Stimulated activated CD8-positive, alpha-beta memory T cell treated with anti-CD3 and anti-CD28 coated beads, Interleukin-15, amount 100 ng/mL, for 4 hours (primary cell): Measurements from ENCODE around the gene CNTFR.
"Not testable (repeated sequence)": the region's sequence is repeated elsewhere in the genome, so short reads cannot be mapped to it uniquely, and the experiment has no call there.

Experiments
- DNase-seq, 2 donors: peaks; one replicate each; pipeline ENCODE4 v3.0.0-alpha.2; 2020; ENCODE audit warnings: low read depth in 2 of 2

CNTFR gene

DNA sequence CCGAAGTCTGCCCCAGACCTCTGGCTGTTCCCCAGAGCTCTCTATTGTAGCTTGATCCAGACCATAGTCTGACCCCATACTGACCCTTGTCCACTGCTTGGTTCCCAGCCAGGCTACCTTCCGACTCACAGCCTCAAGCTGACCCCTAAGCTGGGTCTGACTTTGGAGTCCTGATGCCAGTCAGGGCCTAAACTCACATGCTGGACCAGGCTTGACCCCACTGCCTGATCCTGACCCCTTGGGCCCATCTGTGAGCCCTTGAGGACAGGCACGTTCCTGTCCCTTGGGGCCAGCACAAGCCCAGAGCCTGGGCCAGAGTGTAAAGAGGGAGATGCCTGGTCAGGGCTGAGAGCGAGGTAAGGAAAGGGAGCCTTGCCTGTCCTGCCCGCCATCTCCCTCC is 34.0 kb downstream of the CNTFR start:
- DNase-seq = no peak

DNA sequence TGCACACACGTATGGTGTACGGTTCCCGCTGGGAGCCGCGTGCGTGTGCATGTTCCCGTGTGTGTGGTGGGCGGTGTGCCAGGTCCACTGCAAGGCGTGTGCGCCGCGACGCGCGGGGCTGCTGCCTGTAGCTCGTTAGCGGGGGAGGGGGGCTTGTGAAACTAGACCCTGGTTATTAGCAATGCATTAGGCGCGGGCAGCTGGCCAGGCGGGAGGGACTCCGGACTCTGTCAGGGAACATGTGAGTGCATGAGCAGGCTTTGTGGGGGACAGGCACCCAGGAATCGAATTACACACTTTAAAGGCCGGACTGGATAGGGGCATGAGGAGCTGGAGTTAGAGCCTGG is 34.5 kb downstream of the CNTFR start:
- DNase-seq = no peak

DNA sequence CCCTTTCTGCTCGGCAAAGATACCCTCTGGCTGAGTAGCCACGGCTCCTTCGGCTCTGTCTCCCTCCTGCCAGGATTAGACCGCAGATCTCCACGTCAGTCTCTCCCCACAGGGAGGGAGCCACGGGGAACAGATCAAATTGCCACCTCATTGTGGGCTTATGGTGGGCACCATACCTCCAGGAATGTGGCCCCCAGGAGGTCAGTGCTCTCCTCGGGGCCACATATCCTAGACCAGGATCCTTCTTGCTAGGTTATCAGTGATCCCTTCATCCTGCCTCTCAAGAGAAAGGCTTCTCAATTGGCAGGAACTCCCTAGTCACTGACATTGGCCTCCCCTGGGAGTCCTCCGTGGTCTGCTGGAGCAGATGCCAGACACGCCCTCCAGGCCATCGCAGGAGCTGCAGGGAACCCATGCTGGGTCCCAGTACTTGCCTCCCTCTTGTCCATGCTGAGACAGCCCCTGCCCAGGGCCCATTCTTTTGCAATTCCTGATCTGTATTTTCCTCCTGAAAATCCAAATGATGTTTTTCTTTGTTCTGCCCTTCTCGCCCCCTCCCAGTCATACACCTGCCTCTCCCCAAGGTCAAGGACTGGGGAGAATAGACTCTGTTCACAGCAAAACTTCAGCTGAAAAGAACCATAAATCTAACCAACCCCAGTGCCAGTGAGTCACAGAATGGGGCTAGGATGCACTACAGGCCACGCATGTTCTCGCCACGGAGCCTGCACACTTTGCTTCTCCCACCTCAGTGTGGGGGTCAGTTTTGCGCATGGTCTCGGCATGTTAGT is 35.1 kb downstream of the CNTFR start:
- no peak for DNase-seq

DNA sequence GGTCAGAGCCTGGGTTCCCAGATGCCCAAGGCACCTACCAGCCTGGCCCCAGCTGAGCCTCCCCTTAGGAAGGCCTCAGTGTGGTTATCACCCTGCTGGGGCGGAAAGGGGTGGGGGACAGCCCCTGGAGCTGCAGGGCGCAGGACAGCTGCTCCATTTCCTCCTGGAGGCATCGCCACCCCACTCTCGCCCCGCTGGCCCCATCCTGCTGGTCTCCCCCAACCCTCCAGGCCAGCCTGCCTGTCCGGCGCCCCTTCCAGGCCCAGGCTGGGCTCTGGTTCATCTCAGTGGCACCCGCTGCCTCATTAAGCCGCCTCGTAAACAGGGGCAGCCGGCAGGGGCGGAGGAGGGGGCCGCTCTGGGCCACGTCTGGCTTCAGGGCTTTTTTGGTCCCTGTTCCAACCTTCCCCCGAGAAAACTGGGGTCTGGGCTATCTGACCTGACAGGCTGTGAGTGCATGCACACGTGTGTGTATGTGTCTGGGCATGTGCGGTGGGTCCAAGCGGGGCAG is 36.0 kb downstream of the CNTFR start:
- DNase-seq = no peak

DNA sequence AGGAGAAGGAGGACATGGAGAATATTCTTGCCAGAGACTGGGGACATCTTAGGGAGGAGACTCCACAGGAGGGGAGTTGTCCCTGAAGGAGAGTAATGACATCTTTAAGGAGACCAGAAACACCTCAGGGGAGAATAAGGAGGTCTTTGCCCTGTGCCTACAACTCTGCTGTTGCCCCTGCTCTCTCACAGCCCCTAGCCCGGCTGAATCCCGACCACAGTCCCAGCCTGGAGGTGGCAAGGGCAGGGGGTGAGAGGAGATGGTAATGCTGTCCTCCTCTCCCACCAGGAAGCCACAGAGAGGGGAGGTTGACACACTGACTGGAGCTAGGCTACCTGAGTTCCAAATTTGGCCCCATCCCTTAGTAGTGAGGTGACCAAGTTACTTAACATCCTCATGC is 36.5 kb downstream of the CNTFR start:
- DNase-seq = no peak

DNA sequence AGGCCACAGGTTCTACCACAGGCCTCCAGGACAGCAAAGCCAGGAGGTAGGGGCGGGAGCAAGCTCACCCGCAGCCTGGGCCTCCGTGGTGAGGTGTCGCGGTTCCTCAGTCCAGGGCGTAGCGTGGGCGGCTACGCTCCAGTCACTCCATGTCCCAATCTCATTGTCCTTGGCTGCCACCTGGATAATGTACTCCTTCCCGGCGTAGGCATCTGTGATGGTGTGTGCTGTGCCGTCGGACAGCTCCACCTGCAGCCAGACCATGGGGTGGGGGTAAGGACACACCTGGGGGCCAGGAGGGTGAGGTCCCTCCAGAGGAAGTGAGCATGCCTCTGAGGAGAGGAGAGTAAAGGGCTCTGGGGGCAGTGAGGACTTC is 36.9 kb downstream of the CNTFR start:
- DNase-seq = no peak

DNA sequence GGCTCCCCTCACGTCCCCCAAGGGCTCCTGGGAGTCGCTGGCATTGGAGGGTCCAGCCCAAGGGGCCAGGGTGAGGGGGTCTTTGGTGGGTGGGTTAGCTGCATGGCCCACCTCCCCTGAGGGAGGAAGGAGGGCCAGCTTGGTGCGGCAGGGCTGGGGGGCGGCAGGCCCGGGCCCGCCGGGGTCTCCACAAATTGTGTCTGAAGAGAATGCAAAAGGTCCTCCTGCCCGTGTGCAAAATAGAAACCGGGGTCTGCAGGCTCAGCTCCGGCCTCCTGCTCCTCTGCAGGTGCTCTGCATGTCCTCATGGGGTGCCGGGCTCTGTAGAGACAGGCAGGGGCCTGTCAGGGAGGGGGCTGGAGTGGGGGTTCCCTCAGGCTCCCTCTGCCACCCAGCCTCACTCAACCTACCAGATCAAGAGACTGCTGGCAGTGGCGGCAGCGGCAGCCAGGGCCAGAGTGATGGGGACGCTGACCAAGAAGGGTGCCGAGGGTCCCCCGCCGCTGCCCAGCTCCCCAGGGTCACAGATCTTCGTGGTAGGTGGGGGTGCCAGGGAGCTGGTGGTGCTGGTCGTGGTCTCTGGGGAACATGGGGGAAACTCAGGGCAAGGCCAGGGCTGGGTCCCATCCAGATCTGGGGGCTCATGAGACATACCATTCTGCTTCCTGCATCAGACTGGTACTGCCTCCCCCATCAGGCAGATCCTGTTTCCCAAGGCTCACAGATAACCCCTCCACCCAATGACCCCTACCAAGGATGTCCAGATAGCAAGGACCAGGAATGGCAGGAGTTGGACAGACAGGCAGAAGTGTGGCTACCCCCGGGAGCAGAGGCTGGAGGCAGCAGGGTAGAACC is 37.5 kb downstream of the CNTFR start:
- DNase-seq = no peak

DNA sequence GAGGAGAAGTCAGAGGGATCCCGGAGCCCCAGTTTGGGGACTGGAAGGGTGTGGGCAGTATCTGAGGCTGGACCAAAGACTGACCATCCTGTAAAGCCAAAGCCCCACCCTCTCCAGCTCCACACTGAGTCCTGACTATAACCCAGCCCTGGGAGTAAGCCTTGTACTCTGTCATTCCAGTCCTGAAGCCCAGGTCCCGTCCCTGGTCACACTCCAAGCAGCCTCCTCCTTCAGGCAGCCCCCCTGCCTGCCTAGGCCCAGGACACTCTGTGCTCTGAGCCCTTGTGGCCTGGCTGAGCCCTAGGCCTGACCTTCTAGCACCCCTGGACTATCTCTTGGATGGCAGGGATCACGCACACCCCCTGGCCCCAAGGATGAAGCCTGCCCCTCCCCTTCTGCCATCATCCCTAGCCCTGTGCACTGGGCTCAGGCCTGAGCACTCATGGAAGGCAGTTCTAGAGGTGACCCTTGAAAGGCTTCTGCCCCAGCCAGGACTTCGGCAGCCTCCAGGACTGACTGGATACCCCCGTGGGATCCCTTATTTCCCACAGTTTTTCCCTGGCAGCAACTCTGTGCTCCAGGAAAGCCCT is 38.7 kb downstream of the CNTFR start:
- DNase-seq = no peak

DNA sequence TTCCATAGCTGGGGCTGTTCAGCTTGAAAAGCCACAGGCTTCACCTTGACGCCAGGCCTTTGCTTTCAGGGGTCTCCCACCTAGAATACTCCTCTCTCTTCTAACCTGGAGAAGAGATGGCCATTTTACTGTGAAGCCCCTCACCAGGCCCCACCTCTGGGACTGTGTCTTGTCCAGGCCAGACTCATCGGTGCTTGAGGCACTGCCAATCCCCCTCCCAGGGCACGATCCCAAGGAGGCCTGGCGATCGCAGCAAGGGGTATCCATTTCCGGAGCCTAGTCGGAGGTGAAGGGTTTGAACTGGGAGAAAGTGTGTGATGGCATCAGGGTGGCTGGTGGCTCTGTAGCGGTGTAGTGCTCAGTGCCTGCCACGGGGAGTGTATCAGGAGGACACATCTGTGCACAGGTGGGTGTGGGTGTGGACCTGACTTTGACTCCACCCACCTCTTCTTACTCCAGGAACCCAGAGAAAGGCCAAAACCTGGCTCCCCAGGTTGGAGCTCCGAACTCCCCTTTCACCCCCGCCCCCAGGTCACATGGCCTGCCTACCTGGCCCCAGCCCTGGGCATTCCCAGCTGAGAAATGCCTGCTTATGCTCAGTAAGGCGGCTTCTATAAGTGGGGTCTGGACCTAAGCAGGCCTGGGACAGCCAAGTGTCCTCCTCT is 39.4 kb downstream of the CNTFR start:
- no peak for DNase-seq

DNA sequence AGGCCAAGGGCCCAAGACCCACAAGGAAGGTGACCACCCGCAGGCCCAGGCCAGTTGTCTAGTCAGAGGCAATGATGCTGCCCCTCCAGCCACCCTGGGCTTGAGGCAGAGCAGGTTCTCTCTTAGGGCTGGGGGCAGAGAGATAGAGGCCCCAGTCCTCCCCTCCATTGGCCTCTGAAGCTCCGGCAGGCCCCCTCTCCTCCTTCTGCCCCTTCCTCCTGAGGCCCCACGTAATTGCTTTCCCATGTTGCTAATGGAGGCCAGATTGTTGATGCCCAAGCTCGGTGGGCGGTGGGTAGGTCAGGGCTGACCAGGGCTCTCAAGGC is 40.2 kb downstream of the CNTFR start:
- no peak for DNase-seq

DNA sequence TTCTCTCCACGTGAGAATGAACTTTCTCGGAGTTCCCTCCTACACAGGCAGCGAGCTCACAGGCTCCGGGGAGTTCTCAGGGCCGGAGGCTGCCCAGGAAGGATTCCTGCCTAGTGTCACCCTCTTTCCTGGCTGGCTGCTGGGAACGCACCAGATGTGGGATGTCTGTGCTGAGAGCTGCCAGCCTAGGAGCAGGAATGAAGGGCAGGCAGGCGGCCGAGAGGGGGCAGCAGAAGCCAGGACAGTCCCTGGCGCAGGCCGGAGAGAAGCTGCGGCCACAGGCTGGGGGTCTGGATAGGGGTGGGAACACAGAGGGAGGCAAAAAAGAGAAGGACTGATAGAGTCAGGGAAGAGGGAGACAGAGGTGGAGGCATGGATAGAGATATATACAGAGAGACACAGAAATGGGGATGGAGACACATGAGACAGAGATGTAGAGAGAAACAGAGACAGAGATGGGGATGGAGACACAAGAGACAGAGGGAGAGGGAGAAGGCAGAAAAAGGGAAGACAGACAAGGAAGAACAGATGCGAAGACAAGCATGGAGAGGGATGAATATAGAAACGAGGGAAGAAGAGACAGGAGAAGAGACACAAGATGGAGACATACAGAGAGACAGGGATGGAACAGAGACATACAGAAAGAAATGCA is 41.4 kb downstream of the CNTFR start:
- DNase-seq = no peak

DNA sequence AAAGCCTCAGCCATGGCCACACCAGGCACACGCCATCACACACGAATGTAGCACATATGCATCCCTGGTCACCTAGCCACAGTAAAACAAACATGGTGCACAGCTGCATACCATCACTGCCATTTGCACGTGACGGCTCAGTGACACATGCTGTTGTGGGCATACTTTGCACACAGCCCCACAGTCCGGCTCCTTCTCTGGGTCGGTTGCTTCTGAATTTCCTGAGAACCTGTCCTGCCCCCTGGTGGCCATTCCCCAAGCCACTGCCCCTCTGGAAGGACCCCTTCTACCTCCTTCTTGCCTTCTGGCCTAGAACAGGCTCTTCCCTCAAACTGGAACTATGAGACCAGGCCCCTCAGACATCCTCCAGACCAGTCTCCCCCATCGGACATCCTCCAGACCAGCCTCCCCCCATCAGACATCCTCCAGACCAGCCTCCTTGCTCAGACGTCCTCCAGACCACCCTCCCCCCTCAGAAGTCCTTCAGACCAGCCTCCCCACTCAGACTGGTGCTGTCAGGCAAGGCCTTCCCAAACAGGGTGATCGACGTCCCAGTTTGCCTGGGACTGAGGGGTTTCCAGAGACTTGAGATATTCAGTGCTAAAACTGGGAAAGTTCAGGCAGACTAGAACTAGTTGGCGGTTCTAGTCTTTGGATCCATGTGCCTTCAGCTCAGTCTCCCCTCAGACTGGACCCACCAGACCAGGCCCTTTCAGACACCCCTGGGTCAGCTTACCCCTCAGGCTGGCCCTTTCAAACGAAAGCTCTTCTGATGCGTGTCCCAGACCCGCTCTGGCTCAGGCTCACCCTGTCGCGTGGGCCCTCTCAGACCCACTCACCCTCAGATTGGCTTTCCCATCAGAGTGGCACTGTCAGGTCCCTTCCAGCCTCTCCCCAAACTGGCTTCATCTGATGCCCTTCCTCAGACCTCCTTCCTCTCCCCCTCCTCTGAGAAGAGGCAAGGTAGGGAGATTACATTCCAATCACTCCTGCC is 42.4 kb downstream of the CNTFR start:
- no peak for DNase-seq

DNA sequence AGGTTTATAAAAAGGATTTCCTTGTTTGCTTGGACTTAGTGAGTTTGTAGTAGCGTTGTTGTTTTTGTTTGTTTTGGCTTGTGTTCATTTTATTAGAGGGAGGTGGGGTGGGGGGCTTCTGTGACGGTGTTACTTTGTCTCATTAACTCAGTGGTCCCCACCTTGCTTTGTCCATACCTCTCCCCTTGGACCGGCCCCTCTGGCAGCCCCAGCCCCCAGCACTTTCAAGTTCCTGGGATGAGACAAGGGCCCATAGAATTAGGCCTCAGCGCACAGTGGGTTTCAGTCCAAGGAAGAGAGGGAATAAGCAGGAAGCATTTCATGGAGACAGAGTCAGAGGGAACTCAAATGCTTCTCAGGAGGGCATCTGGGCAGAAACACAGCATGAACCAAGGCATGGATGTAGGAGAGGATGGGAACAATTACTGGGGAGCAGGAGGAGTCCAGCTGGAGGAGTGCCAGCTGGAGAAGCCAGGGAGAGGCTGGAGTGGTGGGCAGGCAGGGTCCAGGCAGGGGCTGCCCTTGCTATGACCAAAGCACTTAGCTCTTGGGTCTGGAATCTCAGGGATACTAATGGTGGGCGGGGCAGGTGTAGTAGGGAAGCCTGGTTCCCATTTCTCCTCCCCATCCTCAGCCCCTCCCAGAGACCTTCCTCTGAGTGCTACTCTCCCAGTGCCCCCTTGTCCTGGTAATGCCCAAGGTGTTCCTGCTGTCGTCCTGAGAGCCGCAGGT is 43.3 kb downstream of the CNTFR start:
- DNase-seq = no peak

DNA sequence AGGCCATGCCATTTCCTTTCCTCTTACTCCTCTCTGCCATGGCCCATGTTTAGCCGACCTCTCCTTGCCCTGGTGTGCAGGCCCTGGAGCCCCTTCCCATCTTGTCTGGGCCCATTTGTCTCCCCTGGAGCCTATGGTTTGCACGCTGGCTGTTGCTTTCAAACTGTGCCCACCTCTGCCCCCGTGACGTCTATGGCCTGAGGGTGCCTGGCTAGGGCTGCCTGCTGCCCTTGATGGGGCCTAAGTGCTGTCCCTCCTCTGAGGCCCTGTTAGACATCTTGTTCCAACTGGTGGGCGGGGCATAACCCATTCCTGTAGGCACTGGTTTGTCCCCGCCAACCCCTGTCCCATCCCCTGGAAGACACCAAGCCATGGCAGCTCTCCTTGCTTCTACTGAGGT is 44.0 kb downstream of the CNTFR start:
- no peak for DNase-seq

DNA sequence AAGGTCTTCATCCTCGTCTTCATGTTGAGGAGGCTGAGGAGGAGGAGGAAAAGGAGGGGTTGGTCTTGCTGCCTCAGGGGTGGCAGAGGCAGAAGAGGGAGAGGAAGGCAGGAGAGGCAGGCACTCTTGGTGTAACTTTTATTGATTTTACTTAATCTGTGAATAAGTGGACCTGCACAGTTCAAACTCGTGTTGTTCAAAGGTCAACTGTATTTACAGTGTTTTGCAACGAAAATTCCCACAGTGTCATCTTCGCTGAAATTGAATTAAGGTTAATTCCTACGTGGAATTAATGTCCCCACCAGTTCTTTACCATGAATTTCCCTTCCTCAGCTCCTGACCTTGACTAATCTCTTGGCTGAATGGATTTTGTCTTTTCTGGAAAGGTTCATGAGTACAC is 45.5 kb downstream of the CNTFR start:
- no peak for DNase-seq

DNA sequence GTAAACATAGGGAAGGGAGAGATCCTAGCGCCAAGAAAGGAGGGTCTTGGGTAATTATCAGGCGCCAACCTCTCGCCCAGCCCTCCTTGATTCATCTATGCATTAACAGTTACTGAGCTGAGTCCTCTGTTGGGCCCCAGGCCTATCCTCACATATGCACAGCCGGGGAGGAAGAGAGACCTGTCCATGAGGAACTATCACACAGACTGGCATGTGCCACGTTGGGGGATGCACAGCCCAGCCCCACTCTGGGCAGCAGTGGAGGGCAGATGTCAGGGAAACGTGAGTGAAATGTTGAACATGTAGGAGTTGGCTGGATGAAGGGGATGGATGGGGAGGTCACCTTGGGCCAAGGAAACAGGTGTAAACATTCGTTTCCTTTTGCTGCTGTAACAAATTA is 48.0 kb downstream of the CNTFR start:
- DNase-seq = no peak

DNA sequence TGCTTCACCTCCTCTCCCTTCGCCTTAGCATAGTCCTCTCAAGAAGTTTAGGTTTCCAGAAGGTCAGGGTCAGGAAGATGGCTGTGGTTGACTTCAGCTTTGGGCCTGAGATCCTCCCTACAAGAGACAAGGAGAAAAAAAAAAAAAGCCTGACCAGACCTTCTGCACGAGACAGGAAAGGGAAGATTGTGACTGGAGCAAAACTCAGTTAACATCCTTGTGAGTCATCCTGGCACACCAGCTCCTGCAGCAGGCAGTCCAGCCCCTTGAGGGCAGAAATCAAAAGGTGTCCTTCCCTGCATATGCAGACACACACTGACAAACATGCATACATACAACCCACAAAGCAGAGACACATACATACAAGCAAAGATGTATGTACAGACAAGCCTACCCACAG is 48.7 kb downstream of the CNTFR start:
- no peak for DNase-seq

DNA sequence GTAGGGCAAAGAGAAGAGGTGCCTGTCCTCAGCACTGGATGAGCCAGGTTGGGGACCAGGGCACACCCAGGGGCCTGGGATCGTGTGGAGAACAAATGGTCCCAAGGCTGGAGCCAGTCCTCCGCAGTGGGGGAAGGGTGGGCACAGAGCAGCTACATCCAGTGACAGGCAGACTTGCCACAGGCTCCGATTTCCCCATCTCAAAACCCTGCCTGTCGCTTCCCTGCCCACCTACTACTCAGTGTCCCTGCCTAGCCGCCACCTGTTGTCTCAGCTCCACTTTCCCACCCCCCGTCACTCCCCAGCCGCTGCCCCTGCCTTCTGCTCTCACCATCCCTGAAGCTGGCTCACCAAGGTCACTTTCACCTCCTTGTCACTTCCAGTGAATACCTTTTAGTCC is 52.8 kb downstream of the CNTFR start:
- DNase-seq = no peak

DNA sequence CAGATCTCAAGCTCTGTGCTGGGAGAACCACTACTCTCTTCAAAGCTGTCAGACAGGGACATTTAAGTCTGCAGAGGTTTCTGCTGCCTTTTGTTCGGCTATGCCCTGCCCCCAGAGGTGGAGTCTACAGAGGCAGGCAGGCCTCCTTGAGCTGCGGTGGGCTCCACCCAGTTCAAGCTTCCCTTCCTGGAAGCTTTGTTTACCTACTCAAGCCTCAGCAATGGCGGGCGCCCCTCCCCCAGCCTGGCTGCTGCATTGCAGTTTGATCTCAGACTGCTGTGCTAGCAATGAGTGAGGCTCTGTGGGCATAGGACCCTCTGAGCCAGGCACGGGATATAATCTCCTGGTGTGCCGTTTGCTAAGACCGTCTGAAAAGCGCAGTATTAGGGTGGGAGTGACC is 57.5 kb downstream of the CNTFR start:
- not testable (repeated sequence) for DNase-seq

DNA sequence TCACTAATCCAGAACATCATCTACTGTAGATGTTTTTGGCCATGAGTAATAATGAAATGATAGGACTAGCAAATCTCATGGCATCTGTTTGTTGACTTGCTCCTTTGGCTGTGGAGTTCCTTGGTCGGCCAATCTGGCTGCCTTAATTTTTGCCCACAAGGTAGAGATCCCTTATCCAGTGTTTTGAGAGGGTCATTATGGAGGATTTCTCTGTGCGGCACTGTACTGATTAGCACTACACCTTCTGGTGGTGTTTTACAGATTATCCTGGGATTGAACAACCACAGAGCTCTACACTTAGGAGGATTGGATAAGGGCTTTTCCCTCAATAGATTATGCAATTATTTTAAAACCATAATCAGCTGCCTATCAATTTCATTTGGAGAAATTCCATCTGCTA is 63.5 kb downstream of the CNTFR start:
- no peak for DNase-seq
